ENCODE data around the gene KCNA3. TPM values are rescaled to one million over a fixed set of nuclear protein-coding genes. Genes with fewer than 3 reads are reported as not detected.

KCNA3 gene
- total and polyA plus RNA-seq, 2 of the 4 experiments (the other 2 are of a cell fraction): under 0.01 to 0.09 TPM

- H3K79me1 ChIP-seq (ENCODE audit: low read depth in 1 of 2, low read length in 2 of 2): no peaks in the 10 kb centered on the region
- CTCF ChIA-PET: no interaction called here
- BruUV-seq (replicated peaks): no TSS peak
Measured at GRCh38 chr1:110628323-110629105, 46.2 kb downstream of the KCNA3 start.

More at GRCh38 chr1:110628323-110629105, 46.2 kb downstream of the KCNA3 start:
- dilution Hi-C loops (cut with HindIII; ENCODE audit: low sequenced_read_pairs, unreplicated experiment) (no loop called here), in situ Hi-C loops (cut with MboI; ENCODE audit: low sequenced_read_pairs) (no loop called here), intact Hi-C loops (cut with micrococcal nuclease) (no loop called here)
- Histone ChIP-seq H4K8ac (ENCODE audit: low read depth in 2 of 2, low read length in 2 of 2) (no peak overlapping the region), H2BK15ac (ENCODE audit: low read depth, low read length) (no peak overlapping the region), H3K9ac (ENCODE audit: low read depth, low read length) (no peak overlapping the region), H3K4me1 (ENCODE audit: control insufficient read depth, insufficient read depth, low read length) (no peaks in the 10 kb centered on the region), H4K5ac (ENCODE audit: low read depth, low read length) (no peak overlapping the region), H2AK9ac (replicated peaks; ENCODE audit: low read depth, low read length, poor library complexity) (no peak overlapping the region), H2BK20ac (ENCODE audit: low read depth, low read length) (no peak overlapping the region), H3K9me1 (ENCODE audit: insufficient read depth, low read length) (no peaks in the 10 kb centered on the region), H3K4me2 (ENCODE audit: low read depth, low read length) (no peak overlapping the region), H3K4me3 (ENCODE audit: insufficient read depth, low read depth, low read length) (no peak overlapping the region), H4K20me1 (ENCODE audit: insufficient read depth, low read length) (no peaks in the 10 kb centered on the region), H2BK120ac (ENCODE audit: low read depth, low read length) (no peak overlapping the region), H3K56ac (ENCODE audit: extremely low read depth, insufficient read depth, low read length) (no peak overlapping the region), H3K36me3 (ENCODE audit: control insufficient read depth, insufficient read depth, low read length) (no peaks in the 10 kb centered on the region), H2AK5ac (ENCODE audit: low read depth, low read length) (no peak overlapping the region), H3K4ac (ENCODE audit: low read depth, low read length) (no peak overlapping the region), H4K91ac (ENCODE audit: insufficient read depth, low read depth, low read length) (no peak overlapping the region), H3K27ac (ENCODE audit: insufficient read depth, low read length) (no peak overlapping the region), H3K14ac (replicated peaks; ENCODE audit: low read depth, low read length) (no peak overlapping the region), H3K27me3 (ENCODE audit: control insufficient read depth, insufficient read depth, low read length) (peaks cover 10% of the 10 kb centered on the region), H3K9me3 (ENCODE audit: control insufficient read depth, insufficient read depth, low read length) (no peaks in the 10 kb centered on the region), H3K23ac (ENCODE audit: low read depth, low read length) (no peak overlapping the region), H2BK5ac (ENCODE audit: low read depth, low read length, poor library complexity, severe bottlenecking) (no peak overlapping the region), H3K18ac (ENCODE audit: low read depth, low read length) (no peak overlapping the region), H2AFZ (replicated peaks; ENCODE audit: low read length, poor library complexity) (no peak overlapping the region)
- ATAC-seq (ENCODE audit: low read depth): no peak
- no peak for DNase-seq
- POLR2A ChIA-PET (ENCODE audit: unreplicated experiment): no interaction called here
- TF ChIP-seq MAFK (IDR thresholded peaks at IDR 0.05; ENCODE audit: low read depth, low read length) (no peak), RAD21 (IDR thresholded peaks at IDR 0.05; ENCODE audit: low read length) (no peak), NFE2L2 (IDR thresholded peaks at IDR 0.05; ENCODE audit: low read depth, low read length) (no peak), RFX5 (IDR thresholded peaks at IDR 0.05; ENCODE audit: low read depth, low read length) (no peak), CHD1 (IDR thresholded peaks at IDR 0.05; ENCODE audit: low read depth, low read length) (no peak), POLR2A (IDR thresholded peaks at IDR 0.05; ENCODE audit: low read depth, low read length) (no peak), MXI1 (IDR thresholded peaks at IDR 0.05; ENCODE audit: borderline replicate concordance, low read depth, low read length) (no peak), CEBPB (IDR thresholded peaks at IDR 0.05; ENCODE audit: low read depth, low read length) (no peak)
- no CpG with 5 or more reads among the region's 6 CpGs for WGBS, 2 experiments (ENCODE audit: extremely low coverage in 2 of 2, insufficient read length in 1 of 2)
